Measurements from ENCODE around the gene NKD2.

DNA sequence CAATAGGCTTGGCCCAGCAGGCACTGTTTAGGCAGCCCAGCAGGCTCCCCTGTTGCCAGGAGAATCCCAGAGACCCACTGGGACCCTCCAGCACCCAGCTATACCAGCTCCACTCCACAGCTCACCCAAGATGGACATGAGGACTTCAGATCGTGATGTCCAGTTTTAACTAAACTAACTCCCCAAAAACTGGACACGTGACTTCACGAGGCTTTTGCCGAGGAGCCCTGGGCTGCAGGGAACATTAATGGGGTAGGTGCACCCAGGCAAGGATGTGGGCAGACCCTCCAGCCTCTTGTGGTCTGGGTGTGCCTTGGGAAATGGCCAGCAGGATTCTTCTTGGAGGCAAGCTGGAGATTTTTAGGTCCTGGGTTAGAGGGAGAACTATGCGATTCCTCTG lies 8.9 kb upstream of the NKD2 start:
- TF ChIP-seq, protein P1, sequence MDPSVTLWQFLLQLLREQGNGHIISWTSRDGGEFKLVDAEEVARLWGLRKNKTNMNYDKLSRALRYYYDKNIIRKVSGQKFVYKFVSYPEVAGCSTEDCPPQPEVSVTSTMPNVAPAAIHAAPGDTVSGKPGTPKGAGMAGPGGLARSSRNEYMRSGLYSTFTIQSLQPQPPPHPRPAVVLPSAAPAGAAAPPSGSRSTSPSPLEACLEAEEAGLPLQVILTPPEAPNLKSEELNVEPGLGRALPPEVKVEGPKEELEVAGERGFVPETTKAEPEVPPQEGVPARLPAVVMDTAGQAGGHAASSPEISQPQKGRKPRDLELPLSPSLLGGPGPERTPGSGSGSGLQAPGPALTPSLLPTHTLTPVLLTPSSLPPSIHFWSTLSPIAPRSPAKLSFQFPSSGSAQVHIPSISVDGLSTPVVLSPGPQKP (IDR thresholded peaks at IDR 0.05; ENCODE audit: low read depth, low read length) = no peak
- no peak for TF ChIP-seq KDM1A (IDR thresholded peaks at IDR 0.05; ENCODE audit: low read depth)
- TF ChIP-seq, protein P2, sequence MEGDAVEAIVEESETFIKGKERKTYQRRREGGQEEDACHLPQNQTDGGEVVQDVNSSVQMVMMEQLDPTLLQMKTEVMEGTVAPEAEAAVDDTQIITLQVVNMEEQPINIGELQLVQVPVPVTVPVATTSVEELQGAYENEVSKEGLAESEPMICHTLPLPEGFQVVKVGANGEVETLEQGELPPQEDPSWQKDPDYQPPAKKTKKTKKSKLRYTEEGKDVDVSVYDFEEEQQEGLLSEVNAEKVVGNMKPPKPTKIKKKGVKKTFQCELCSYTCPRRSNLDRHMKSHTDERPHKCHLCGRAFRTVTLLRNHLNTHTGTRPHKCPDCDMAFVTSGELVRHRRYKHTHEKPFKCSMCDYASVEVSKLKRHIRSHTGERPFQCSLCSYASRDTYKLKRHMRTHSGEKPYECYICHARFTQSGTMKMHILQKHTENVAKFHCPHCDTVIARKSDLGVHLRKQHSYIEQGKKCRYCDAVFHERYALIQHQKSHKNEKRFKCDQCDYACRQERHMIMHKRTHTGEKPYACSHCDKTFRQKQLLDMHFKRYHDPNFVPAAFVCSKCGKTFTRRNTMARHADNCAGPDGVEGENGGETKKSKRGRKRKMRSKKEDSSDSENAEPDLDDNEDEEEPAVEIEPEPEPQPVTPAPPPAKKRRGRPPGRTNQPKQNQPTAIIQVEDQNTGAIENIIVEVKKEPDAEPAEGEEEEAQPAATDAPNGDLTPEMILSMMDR (IDR thresholded peaks at IDR 0.05) = no peak
- no peak for TF ChIP-seq KDM5A (IDR thresholded peaks at IDR 0.05)
- TF ChIP-seq JUNB (IDR thresholded peaks at IDR 0.05) = no peak
- TF ChIP-seq POLR2A (IDR thresholded peaks at IDR 0.05; ENCODE audit: low read length) = no peak
- no peak for TF ChIP-seq MAZ (IDR thresholded peaks at IDR 0.05; ENCODE audit: borderline replicate concordance, low read depth, low read length)
- no peak for TF ChIP-seq HDAC2 (IDR thresholded peaks at IDR 0.05)
- no peak for TF ChIP-seq ESRRA (IDR thresholded peaks at IDR 0.05; ENCODE audit: borderline replicate concordance, low read length)
- TF ChIP-seq CEBPB (IDR thresholded peaks at IDR 0.05) = no peak
- TF ChIP-seq, protein P3, sequence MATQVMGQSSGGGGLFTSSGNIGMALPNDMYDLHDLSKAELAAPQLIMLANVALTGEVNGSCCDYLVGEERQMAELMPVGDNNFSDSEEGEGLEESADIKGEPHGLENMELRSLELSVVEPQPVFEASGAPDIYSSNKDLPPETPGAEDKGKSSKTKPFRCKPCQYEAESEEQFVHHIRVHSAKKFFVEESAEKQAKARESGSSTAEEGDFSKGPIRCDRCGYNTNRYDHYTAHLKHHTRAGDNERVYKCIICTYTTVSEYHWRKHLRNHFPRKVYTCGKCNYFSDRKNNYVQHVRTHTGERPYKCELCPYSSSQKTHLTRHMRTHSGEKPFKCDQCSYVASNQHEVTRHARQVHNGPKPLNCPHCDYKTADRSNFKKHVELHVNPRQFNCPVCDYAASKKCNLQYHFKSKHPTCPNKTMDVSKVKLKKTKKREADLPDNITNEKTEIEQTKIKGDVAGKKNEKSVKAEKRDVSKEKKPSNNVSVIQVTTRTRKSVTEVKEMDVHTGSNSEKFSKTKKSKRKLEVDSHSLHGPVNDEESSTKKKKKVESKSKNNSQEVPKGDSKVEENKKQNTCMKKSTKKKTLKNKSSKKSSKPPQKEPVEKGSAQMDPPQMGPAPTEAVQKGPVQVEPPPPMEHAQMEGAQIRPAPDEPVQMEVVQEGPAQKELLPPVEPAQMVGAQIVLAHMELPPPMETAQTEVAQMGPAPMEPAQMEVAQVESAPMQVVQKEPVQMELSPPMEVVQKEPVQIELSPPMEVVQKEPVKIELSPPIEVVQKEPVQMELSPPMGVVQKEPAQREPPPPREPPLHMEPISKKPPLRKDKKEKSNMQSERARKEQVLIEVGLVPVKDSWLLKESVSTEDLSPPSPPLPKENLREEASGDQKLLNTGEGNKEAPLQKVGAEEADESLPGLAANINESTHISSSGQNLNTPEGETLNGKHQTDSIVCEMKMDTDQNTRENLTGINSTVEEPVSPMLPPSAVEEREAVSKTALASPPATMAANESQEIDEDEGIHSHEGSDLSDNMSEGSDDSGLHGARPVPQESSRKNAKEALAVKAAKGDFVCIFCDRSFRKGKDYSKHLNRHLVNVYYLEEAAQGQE (IDR thresholded peaks at IDR 0.05) = no peak
- no peak for TF ChIP-seq ZFP36 (IDR thresholded peaks at IDR 0.05; ENCODE audit: borderline replicate concordance, partially characterized antibody)
- TF ChIP-seq RAD21 (conservative IDR thresholded peaks at IDR 0.05 in 1 of 2, IDR thresholded peaks at IDR 0.05 in 1 of 2) = no peak

All from A549 (cell line).